Fibroblast of lung (primary cell): ENCODE results near the gene NACA. TPM values are rescaled to one million over a fixed set of nuclear protein-coding genes. Genes with fewer than 3 reads are reported as not detected.

Experiments used
- DNase-seq, 2 donors: peaks; one replicate each; pipeline versions ENCODE4 v3.0.0 to v3.0.0-alpha.2; 2010; ENCODE audit warnings: low read depth in 2 of 2
- H2AFZ ChIP-seq: 2 replicates; pipeline ENCODE4 v1.5.1; 2012; ENCODE audit warnings: low read length, control low read depth, inconsistent platforms
- H3K27ac ChIP-seq: 2 replicates; pipeline ENCODE4 v1.5.1; 2011; ENCODE audit warnings: low read length, control low read depth; ENCODE audit not compliant: insufficient read depth
- H3K27me3 ChIP-seq: 2 replicates; pipeline ENCODE4 v1.5.1; 2011; ENCODE audit warnings: mild to moderate bottlenecking, low read length; ENCODE audit not compliant: control insufficient read depth, insufficient read depth
- H3K36me3 ChIP-seq: 2 replicates; pipeline ENCODE4 v1.5.1; 2011; ENCODE audit warnings: low read length; ENCODE audit not compliant: control insufficient read depth, insufficient read depth
- H3K4me1 ChIP-seq: 2 replicates; pipeline ENCODE4 v1.5.1; 2011; ENCODE audit warnings: low read length; ENCODE audit not compliant: control insufficient read depth, insufficient read depth; ENCODE audit errors: extremely low read depth
- H3K4me2 ChIP-seq: 2 replicates; pipeline ENCODE4 v1.5.1; 2011; ENCODE audit warnings: low read length, control low read depth; ENCODE audit not compliant: insufficient read depth; ENCODE audit errors: extremely low read depth
- H3K4me3 ChIP-seq, 4 experiments: fragments of 200-600 bp in 1 of 4; sonication (generic) in 1 of 4; replicated peaks in 1 of 4; 2 replicates each; pipeline ENCODE4 v1.5.1; 2011 to 2016; ENCODE audit warnings: low read length in 4 of 4, low read depth in 3 of 4, mild to moderate bottlenecking in 3 of 4, control low read depth in 2 of 4, inconsistent platforms in 1 of 4, mixed read lengths in 1 of 4; ENCODE audit not compliant: insufficient read depth in 1 of 4; ENCODE audit errors: control extremely low read depth in 1 of 4
- H3K79me2 ChIP-seq: 2 replicates; pipeline ENCODE4 v1.5.1; 2012; ENCODE audit warnings: mild to moderate bottlenecking, low read length, inconsistent platforms; ENCODE audit not compliant: control insufficient read depth, insufficient read depth
- H3K9ac ChIP-seq: 2 replicates; pipeline ENCODE4 v1.5.1; 2011; ENCODE audit warnings: mild to moderate bottlenecking, low read length, control low read depth; ENCODE audit not compliant: insufficient read depth
- H3K9me3 ChIP-seq: 2 replicates; pipeline ENCODE4 v1.5.1; 2012; ENCODE audit warnings: low read depth, low read length; ENCODE audit not compliant: control insufficient read depth, insufficient read depth
- H4K20me1 ChIP-seq: 2 replicates; pipeline ENCODE4 v1.5.1; 2011; ENCODE audit warnings: low read length; ENCODE audit not compliant: control insufficient read depth, insufficient read depth; ENCODE audit errors: extremely low read depth
- CTCF ChIP-seq, 2 donors: IDR thresholded peaks in 1 of 2; conservative IDR thresholded peaks in 1 of 2; 1 replicate in 1 of 2; 2 replicates in 1 of 2; pipeline ENCODE4 v1.5.1; 2011 to 2012; ENCODE audit warnings: low read length in 2 of 2, control low read depth in 1 of 2, inconsistent platforms in 1 of 2, low read depth in 1 of 2, mild to moderate bottlenecking in 1 of 2
- EZH2 ChIP-seq: IDR thresholded peaks from 2 replicates; pipeline ENCODE4 v1.5.1; 2012; ENCODE audit warnings: low read length, control low read depth, mild to moderate bottlenecking; ENCODE audit errors: missing control alignments
- polyA plus RNA-seq, 2 donors: library from polyadenylated mRNA; depleted of rRNA in 1 of 2; stranded (reverse) in 1 of 2; unstranded in 1 of 2; fragments of >200 nt; gene quantifications; 2 replicates each; pipeline ENCODE4 v1.2.1, GENCODE V29; 2011 to 2012; ENCODE audit warnings: missing spikeins in 1 of 2
- total RNA-seq: library from RNA; depleted of rRNA; stranded (reverse); fragments of >200 nt; gene quantifications from 2 replicates; pipeline ENCODE4 v1.2.1, GENCODE V29; 2014

NACA gene
- total and polyA plus RNA-seq, 2 donors (not counting 1 experiment from before 2014, with no cell fraction given) = 971 to 1,188 TPM

- Histone ChIP-seq H3K27me3 (no peaks in the 10 kb centered on the region), H3K36me3 (peaks cover 33% of the 10 kb centered on the region), H4K20me1 (peaks cover 7% of the 10 kb centered on the region), H3K79me2 (peaks cover 60% of the 10 kb centered on the region), H3K4me1 (peaks cover 3% of the 10 kb centered on the region), H3K9ac (no peak overlapping the region), H3K4me3 (no peak overlapping the region), H3K4me2 (no peak overlapping the region), H3K27ac (no peak overlapping the region), H2AFZ (no peak overlapping the region), H3K9me3 (no peaks in the 10 kb centered on the region)
- DNase-seq = no peak
- no peak for TF ChIP-seq EZH2
- no peak for TF ChIP-seq CTCF (conservative IDR thresholded peaks at IDR 0.05 in 1 of 2, IDR thresholded peaks at IDR 0.05 in 1 of 2; ENCODE audit: low read depth in 1 of 2, low read length in 2 of 2)
Measured at GRCh38 chr12:56716458-56716857, 8.6 kb downstream of the NACA start.

GRCh38 chr12:56715798-56716197 is 9.3 kb downstream of the NACA start:
- peaks cover 7% of the 10 kb centered on the region for H4K20me1 ChIP-seq
- H3K4me2 ChIP-seq = no peak overlapping the region
- TF ChIP-seq EZH2 (no peak), CTCF (conservative IDR thresholded peaks at IDR 0.05 in 1 of 2, IDR thresholded peaks at IDR 0.05 in 1 of 2; ENCODE audit: low read depth in 1 of 2, low read length in 2 of 2) (no peak)

DNA sequence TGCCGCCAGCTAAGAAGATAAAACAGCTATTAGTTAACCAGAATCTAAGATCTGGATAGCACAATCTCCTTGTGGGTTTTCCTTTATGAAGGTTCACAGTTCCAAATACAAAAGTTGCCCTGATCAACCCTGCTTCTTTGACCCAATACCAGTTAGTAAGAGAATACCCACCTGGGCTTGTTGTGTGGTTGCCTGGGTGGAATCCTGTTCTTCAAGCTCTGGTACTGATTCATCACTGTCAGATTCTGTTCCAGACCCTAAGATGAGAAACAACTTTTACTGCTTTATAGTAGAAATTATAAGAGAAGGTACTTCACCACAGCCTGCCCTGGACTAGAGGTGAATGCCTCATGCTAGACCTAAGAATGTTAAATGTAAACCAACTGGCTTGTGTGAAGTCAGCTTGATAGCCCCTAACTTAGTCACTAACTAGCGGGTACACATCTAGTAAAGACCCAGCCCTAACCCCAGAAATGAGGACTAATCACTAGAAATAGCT is 10.6 kb downstream of the NACA start:
- no peak for TF ChIP-seq CTCF (conservative IDR thresholded peaks at IDR 0.05 in 1 of 2, IDR thresholded peaks at IDR 0.05 in 1 of 2; ENCODE audit: low read depth in 1 of 2, low read length in 2 of 2)
- no peak for TF ChIP-seq EZH2
- no peak overlapping the region for H3K4me3 ChIP-seq
- DNase-seq = no peak
- H3K79me2 ChIP-seq = peaks cover 40% of the 10 kb centered on the region
- no peak overlapping the region for H3K9ac ChIP-seq
- no peaks in the 10 kb centered on the region for H3K27me3 ChIP-seq
- no peak overlapping the region for H3K4me2 ChIP-seq
- H2AFZ ChIP-seq = no peak overlapping the region
- peaks cover 22% of the 10 kb centered on the region for H3K36me3 ChIP-seq
- H3K9me3 ChIP-seq = no peaks in the 10 kb centered on the region
- peaks cover 3% of the 10 kb centered on the region for H3K4me1 ChIP-seq
- H4K20me1 ChIP-seq = peaks cover 5% of the 10 kb centered on the region
- H3K27ac ChIP-seq = no peak overlapping the region

More at GRCh38 chr12:56715798-56716197, 9.3 kb downstream of the NACA start:
- H3K9ac ChIP-seq = no peak overlapping the region
- H2AFZ ChIP-seq = no peak overlapping the region
- no peak overlapping the region for H3K4me3 ChIP-seq
- H3K27me3 ChIP-seq = no peaks in the 10 kb centered on the region
- peaks cover 54% of the 10 kb centered on the region for H3K79me2 ChIP-seq
- no peak for DNase-seq
- H3K9me3 ChIP-seq = no peaks in the 10 kb centered on the region
- H3K36me3 ChIP-seq = peaks cover 28% of the 10 kb centered on the region
- peaks cover 3% of the 10 kb centered on the region for H3K4me1 ChIP-seq
- no peak overlapping the region for H3K27ac ChIP-seq
